Psoas muscle (tissue), 8 donors: Measurements from ENCODE around the gene NXF3. TPM values are rescaled to one million over a fixed set of nuclear protein-coding genes. Genes with fewer than 3 reads are reported as not detected.
"Not testable (repeated sequence)": the region's sequence is repeated elsewhere in the genome, so short reads cannot be mapped to it uniquely, and the experiment has no call there.

Experiments
- ATAC-seq, 4 donors: fragments of 200-7000 bp; cut with Tn5 transposase; one replicate each; pipeline ENCODE4 v1.9.1; 2020; ENCODE audit warnings: moderate library complexity in 3 of 4, mild to moderate bottlenecking in 2 of 4
- DNase-seq, 2 donors: peaks; one replicate each; pipeline ENCODE4 v3.0.0-alpha.2; 2020
- H3K27ac ChIP-seq: fragments of 200-600 bp; one replicate; pipeline ENCODE4 v1.8.0; 2022
- H3K27me3 ChIP-seq, 3 donors: fragments of 200-600 bp in 1 of 3; one replicate each; pipeline versions ENCODE4 v1.6.1 to v1.8.0; 2013 to 2022; ENCODE audit warnings: low read length in 2 of 3, mild to moderate bottlenecking in 2 of 3, moderate library complexity in 1 of 3; ENCODE audit not compliant: insufficient read depth in 3 of 3
- H3K36me3 ChIP-seq, 2 donors: fragments of 200-600 bp in 1 of 2; one replicate each; pipeline versions ENCODE4 v1.6.1 to v1.8.0; 2013 to 2022; ENCODE audit warnings: low read depth in 1 of 2, mild to moderate bottlenecking in 1 of 2, moderate library complexity in 1 of 2; ENCODE audit not compliant: insufficient read depth in 1 of 2
- H3K4me1 ChIP-seq: fragments of 200-600 bp; one replicate; pipeline ENCODE4 v1.8.0; 2022
- H3K4me3 ChIP-seq: fragments of 200-600 bp; one replicate; pipeline ENCODE4 v1.8.0; 2022; ENCODE audit warnings: mild to moderate bottlenecking
- H3K9me3 ChIP-seq: fragments of 200-600 bp; one replicate; pipeline ENCODE4 v1.8.0; 2022
- WGBS, 3 donors: extraction: QIAGEN DNeasy Blood & Tissue Kit; methylation state at CpG; one replicate each; pipeline versions ENCODE4 v1.1.6 to v1.1.7; 2013; 5-methylcytosine and 5-hydroxymethylcytosine counted together
- intact Hi-C, 2 donors: fragments of 100-400 bp; cut with DNase I; formaldehyde crosslinking; loops; one replicate each; pipeline versions ENCODE4 v1.11.0 to v1.14.2; 2022
- polyA plus RNA-seq, 3 donors: library from polyadenylated mRNA; stranded (reverse); fragments of 200-250 nt; gene quantifications; one replicate each; pipeline ENCODE4 v1.2.3, GENCODE V29; 2013
- total RNA-seq, 4 donors: library from RNA; stranded (reverse); fragmentation: NEBNext Ultra II Directional in 2 of 4; extraction: Animal tissue kit (Norgen Biotek cat#: 25700) in 2 of 4; gene quantifications; one replicate each; pipeline versions ENCODE4 v1.2.1 to v1.2.4, GENCODE V29; 2021 to 2023
- TF ChIP-seq, protein P1 (sequence below): fragments of 200-600 bp; IDR thresholded peaks from one replicate; pipeline ENCODE4 v1.8.0; 2022; ENCODE audit warnings: antibody characterized with exemption
- donor health status: healthy with polysubstance abuse.
- donor health status: DM: no; HTN: no; CAD: no; lungs with moderate emphysema.
- donor health status: Bipolar disorder and iron deficiency.
- donor health status: healthy.
- donor health status: DM: yes; HTN: yes; CAD: no.
- donor health status: DM: no; HTN: no; CAD: no.
- donor health status: DM: no; HTN: no; CAD: no.
- donor health status: DM: yes; HTN: yes; CAD: no.

NXF3 gene
- total and polyA plus RNA-seq, 7 donors = 0.12 to 0.32 (median 0.15) TPM; not detected in 4

DNA sequence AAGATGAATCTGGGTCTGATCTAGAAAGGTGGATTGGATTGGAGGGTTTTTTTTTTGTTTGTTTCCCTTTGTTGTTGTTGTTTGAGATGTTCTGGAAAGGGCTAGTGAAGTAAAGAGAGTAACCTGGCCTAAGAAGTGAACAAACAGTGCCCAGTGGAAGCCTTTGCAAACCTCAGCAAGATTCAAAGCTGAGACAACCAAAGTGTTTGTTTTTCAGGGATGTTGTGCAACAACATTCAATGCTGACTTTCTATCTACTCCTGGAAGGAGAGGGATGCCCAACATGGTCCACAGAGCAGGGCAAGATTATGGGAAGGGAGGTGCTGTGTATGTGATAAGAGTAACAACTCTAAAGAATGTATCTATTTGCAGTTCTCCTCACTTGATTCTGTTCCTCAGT, 40.3 kb downstream of the NXF3 start:
- Histone ChIP-seq H3K9me3 (no peaks in the 10 kb centered on the region), H3K4me3 (no peak overlapping the region), H3K4me1 (no peaks in the 10 kb centered on the region), H3K36me3 (no peaks in the 10 kb centered on the region), H3K27me3 (peaks cover 0 to 15% (median 0%) of the 10 kb centered on the region in 3 donors), H3K27ac (no peak overlapping the region)
- TF ChIP-seq, protein P1, sequence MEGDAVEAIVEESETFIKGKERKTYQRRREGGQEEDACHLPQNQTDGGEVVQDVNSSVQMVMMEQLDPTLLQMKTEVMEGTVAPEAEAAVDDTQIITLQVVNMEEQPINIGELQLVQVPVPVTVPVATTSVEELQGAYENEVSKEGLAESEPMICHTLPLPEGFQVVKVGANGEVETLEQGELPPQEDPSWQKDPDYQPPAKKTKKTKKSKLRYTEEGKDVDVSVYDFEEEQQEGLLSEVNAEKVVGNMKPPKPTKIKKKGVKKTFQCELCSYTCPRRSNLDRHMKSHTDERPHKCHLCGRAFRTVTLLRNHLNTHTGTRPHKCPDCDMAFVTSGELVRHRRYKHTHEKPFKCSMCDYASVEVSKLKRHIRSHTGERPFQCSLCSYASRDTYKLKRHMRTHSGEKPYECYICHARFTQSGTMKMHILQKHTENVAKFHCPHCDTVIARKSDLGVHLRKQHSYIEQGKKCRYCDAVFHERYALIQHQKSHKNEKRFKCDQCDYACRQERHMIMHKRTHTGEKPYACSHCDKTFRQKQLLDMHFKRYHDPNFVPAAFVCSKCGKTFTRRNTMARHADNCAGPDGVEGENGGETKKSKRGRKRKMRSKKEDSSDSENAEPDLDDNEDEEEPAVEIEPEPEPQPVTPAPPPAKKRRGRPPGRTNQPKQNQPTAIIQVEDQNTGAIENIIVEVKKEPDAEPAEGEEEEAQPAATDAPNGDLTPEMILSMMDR = no peak
- intact Hi-C loops = no loop called here
- ATAC-seq = no peak
- no peak for DNase-seq

- WGBS, 3 donors = 2 to 23% (median 10%) methylated on average over 8 of the region's 8 CpGs
Observed at GRCh38 chrX:103051260-103051789, 41.6 kb downstream of the NXF3 start.

GRCh38 chrX:103033371-103033770, 59.6 kb downstream of the NXF3 start:
- WGBS, 3 donors = 33 to 64% (median 47%) methylated on average over 1 of the region's 1 CpG
- H3K27me3 ChIP-seq, intact Hi-C loops, H3K36me3 ChIP-seq, H3K4me1 ChIP-seq, DNase-seq, H3K9me3 ChIP-seq, H3K27ac ChIP-seq, ATAC-seq, H3K4me3 ChIP-seq: not testable (repeated sequence)

More at GRCh38 chrX:103051260-103051789, 41.6 kb downstream of the NXF3 start:
- Histone ChIP-seq H3K9me3 (no peaks in the 10 kb centered on the region), H3K27ac (no peak overlapping the region), H3K4me3 (no peak overlapping the region), H3K27me3 (peaks cover 0 to 14% (median 0%) of the 10 kb centered on the region in 3 donors), H3K4me1 (no peaks in the 10 kb centered on the region), H3K36me3 (no peaks in the 10 kb centered on the region)
- ATAC-seq (no peak), DNase-seq (no peak)
- TF ChIP-seq, protein P1 = no peak
- intact Hi-C loops = no loop called here

Other genes with a start within 250 kb of the NXF3 start
- gene RAB40AL, start 155.9 kb downstream of the NXF3 start, total RNA-seq = not detected
- under 1 TPM in 1 of 3 donors, not detected in 2; 0.04 TPM for gene RAB40AL, start 155.9 kb downstream of the NXF3 start, polyA plus RNA-seq
- gene BEX1, start 29.0 kb downstream of the NXF3 start, total RNA-seq = under 1 TPM in 1 of 4 donors, not detected in 3; 0.48 TPM
- gene BEX1, start 29.0 kb downstream of the NXF3 start, polyA plus RNA-seq = under 1 TPM in 2 of 3 donors, not detected in 1; 0.12 to 0.25 TPM
- 1 to 10 TPM; 1.9 to 4.6 (median 2.8) TPM for gene BEX4, start 122.0 kb upstream of the NXF3 start, total RNA-seq
- 1 to 10 TPM; 3.7 to 4.9 (median 4.0) TPM for gene BEX4, start 122.0 kb upstream of the NXF3 start, polyA plus RNA-seq
- 10 to 100 TPM in 1 of 4 donors, 1 to 10 TPM in 3; 6.6 to 15.8 (median 8.2) TPM for gene TCEAL8, start 162.0 kb upstream of the NXF3 start, total RNA-seq
- 10 to 100 TPM in 2 of 3 donors, 1 to 10 TPM in 1; 9.5 to 13.9 (median 11.0) TPM for gene TCEAL8, start 162.0 kb upstream of the NXF3 start, polyA plus RNA-seq
- gene TCEAL5, start 183.6 kb upstream of the NXF3 start, total RNA-seq = not detected
- gene TCEAL5, start 183.6 kb upstream of the NXF3 start, polyA plus RNA-seq = under 1 TPM in 2 of 3 donors, not detected in 1; 0.08 to 0.09 TPM
- 10 to 100 TPM in 1 of 4 donors, 1 to 10 TPM in 1, under 1 TPM in 2; 0.29 to 13.2 (median 1.4) TPM for gene BEX2, start 217.8 kb upstream of the NXF3 start, total RNA-seq
- 1 to 10 TPM in 1 of 3 donors, under 1 TPM in 2; 0.21 to 2.7 (median 0.87) TPM for gene BEX2, start 217.8 kb upstream of the NXF3 start, polyA plus RNA-seq
- 10 to 100 TPM in 1 of 4 donors, 1 to 10 TPM in 2, under 1 TPM in 1; 0.78 to 11.8 (median 1.1) TPM for gene TCEAL7, start 237.1 kb upstream of the NXF3 start, total RNA-seq
- 1 to 10 TPM; 1.3 to 1.4 (median 1.4) TPM for gene TCEAL7, start 237.1 kb upstream of the NXF3 start, polyA plus RNA-seq